Right lobe of liver (tissue), 4 donors: ENCODE data around the gene ABHD1.

Experiments
- POLR2A ChIP-seq: fragments of 450-650 bp; IDR thresholded peaks from one replicate; pipeline ENCODE4 v1.6.1; 2017; ENCODE audit warnings: antibody characterized with exemption, mild to moderate bottlenecking
- TF ChIP-seq, protein P1 (sequence below), 4 donors: fragments of 200-600 bp in 3 of 4; fragments of 450-650 bp in 1 of 4; IDR thresholded peaks; one replicate each; pipeline versions ENCODE4 v1.5.1 to v1.8.0; 2016 to 2022; ENCODE audit warnings: antibody characterized with exemption in 4 of 4, mild to moderate bottlenecking in 2 of 4
- donor health status: DM: no; HTN: no; CAD: no.
- donor health status: DM: no; HTN: no; CAD: no.
- donor health status: DM: no; HTN: yes; CAD: no.

- TF ChIP-seq, protein P1, sequence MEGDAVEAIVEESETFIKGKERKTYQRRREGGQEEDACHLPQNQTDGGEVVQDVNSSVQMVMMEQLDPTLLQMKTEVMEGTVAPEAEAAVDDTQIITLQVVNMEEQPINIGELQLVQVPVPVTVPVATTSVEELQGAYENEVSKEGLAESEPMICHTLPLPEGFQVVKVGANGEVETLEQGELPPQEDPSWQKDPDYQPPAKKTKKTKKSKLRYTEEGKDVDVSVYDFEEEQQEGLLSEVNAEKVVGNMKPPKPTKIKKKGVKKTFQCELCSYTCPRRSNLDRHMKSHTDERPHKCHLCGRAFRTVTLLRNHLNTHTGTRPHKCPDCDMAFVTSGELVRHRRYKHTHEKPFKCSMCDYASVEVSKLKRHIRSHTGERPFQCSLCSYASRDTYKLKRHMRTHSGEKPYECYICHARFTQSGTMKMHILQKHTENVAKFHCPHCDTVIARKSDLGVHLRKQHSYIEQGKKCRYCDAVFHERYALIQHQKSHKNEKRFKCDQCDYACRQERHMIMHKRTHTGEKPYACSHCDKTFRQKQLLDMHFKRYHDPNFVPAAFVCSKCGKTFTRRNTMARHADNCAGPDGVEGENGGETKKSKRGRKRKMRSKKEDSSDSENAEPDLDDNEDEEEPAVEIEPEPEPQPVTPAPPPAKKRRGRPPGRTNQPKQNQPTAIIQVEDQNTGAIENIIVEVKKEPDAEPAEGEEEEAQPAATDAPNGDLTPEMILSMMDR (IDR thresholded peaks at IDR 0.05): no peak
- TF ChIP-seq POLR2A: no peak
Observed at GRCh38 chr2:27087823-27088410, 35.7 kb upstream of the ABHD1 start.
